Measurements from ENCODE around the gene TJP2. TPM values are rescaled to one million over a fixed set of nuclear protein-coding genes. Genes with fewer than 3 reads are reported as not detected.

The TJP2 gene
- total RNA-seq, 1 experiment from 2014 or later = 18.3 TPM

Other genes starting within 250 kb of the TJP2 start
- gene PRKACG, start 160.2 kb upstream of the TJP2 start, total RNA-seq (2014; rRNA removed; shearing (Covaris generic)) = not detected in 2 replicates
- 3.0 and 3.7 TPM in 2 replicates for gene FXN, start 138.5 kb upstream of the TJP2 start, total RNA-seq (2014; rRNA removed; shearing (Covaris generic))
- gene ENTREP1, start 150.9 kb downstream of the TJP2 start, total RNA-seq (2014; rRNA removed; shearing (Covaris generic)) = 0.10 TPM in 1 of 2 replicates, not detected in the other

Data from RPMI7951 (cell line).